ENCODE results near the gene GSTA4.

DNA sequence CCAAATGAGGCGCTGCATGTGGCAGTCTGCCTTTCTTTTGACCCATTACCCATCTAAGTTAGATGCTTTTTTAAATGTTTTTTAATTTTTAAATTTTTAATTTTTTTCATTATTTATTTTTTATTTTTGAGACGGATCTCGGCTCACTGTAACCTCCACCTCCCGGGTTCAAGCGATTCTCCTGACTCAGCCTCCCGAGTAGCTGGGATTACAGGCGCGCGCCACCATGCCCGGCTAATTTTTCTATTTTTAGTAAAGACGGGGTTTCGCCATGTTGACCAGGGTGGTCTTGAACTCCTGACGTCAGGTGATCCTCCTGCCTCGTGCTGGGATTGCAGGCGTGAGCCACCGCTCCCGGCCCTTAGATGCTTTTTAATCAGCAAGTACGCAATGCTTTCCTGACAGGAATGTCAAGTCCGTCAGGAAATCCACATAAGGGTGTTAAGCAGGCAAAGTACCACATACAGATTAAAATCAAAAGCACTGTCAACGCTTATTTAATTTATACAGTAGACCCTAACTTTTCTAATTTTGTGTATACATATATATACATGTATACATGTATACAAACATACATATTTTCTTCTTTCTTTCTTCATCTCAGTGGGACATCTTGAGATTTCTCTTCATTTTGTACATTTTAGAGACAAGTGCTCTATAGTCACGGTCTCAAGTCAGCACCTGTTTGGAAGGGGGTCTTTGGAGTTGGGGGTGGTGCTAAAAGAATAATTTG lies 995 bp upstream of the GSTA4 start:
- TF ChIP-seq, protein P1, sequence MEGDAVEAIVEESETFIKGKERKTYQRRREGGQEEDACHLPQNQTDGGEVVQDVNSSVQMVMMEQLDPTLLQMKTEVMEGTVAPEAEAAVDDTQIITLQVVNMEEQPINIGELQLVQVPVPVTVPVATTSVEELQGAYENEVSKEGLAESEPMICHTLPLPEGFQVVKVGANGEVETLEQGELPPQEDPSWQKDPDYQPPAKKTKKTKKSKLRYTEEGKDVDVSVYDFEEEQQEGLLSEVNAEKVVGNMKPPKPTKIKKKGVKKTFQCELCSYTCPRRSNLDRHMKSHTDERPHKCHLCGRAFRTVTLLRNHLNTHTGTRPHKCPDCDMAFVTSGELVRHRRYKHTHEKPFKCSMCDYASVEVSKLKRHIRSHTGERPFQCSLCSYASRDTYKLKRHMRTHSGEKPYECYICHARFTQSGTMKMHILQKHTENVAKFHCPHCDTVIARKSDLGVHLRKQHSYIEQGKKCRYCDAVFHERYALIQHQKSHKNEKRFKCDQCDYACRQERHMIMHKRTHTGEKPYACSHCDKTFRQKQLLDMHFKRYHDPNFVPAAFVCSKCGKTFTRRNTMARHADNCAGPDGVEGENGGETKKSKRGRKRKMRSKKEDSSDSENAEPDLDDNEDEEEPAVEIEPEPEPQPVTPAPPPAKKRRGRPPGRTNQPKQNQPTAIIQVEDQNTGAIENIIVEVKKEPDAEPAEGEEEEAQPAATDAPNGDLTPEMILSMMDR (IDR thresholded peaks at IDR 0.05): no peak
- no peak for TF ChIP-seq POLR2A (IDR thresholded peaks at IDR 0.05)

Data from ovary (tissue), 3 donors.